NK-92 (cell line): ENCODE data around the gene CACHD1.

ENCODE experiments used
- DNase-seq: peaks from one replicate; lab custom pipeline; 2025; ENCODE audit not compliant: unreplicated experiment; lab: John Stamatoyannopoulos, UW

Gene CACHD1

GRCh38 chr1:64650411-64650810 is 180.5 kb downstream of the CACHD1 start:
- DNase-seq = no peak

GRCh38 chr1:64651841-64652240 is 181.9 kb downstream of the CACHD1 start:
- DNase-seq = no peak

GRCh38 chr1:64653466-64653865 is 183.5 kb downstream of the CACHD1 start:
- DNase-seq = no peak

- DNase-seq = no peak
These were observed 184.8 kb downstream of the CACHD1 start for GRCh38 chr1:64654519-64655341.

GRCh38 chr1:64655861-64656260 is 185.9 kb downstream of the CACHD1 start:
- no peak for DNase-seq

GRCh38 chr1:64659478-64660138 is 189.7 kb downstream of the CACHD1 start:
- no peak for DNase-seq

- DNase-seq = no peak
These were observed 193.7 kb downstream of the CACHD1 start for GRCh38 chr1:64663668-64664067.

- no peak for DNase-seq
These were observed 194.4 kb downstream of the CACHD1 start for GRCh38 chr1:64664299-64664698.

- no peak for DNase-seq
These were observed 199.3 kb downstream of the CACHD1 start for GRCh38 chr1:64669098-64669675.

- DNase-seq = no peak
These were observed 205.9 kb downstream of the CACHD1 start for GRCh38 chr1:64675718-64676345.

- no peak for DNase-seq
These were observed 206.5 kb downstream of the CACHD1 start for GRCh38 chr1:64676386-64676785.

- no peak for DNase-seq
These were observed 207.6 kb downstream of the CACHD1 start for GRCh38 chr1:64677532-64677931.

- no peak for DNase-seq
These were observed 208.4 kb downstream of the CACHD1 start for GRCh38 chr1:64678366-64678765.

GRCh38 chr1:64679177-64679576 is 209.2 kb downstream of the CACHD1 start:
- no peak for DNase-seq

GRCh38 chr1:64680599-64680998 is 210.7 kb downstream of the CACHD1 start:
- no peak for DNase-seq

GRCh38 chr1:64681043-64681442 is 211.1 kb downstream of the CACHD1 start:
- DNase-seq = no peak

- DNase-seq = no peak
These were observed 213.5 kb downstream of the CACHD1 start for GRCh38 chr1:64683419-64683818.

- DNase-seq = no peak
These were observed 215.3 kb downstream of the CACHD1 start for GRCh38 chr1:64685217-64685616.

- DNase-seq = no peak
These were observed 215.9 kb downstream of the CACHD1 start for GRCh38 chr1:64685765-64686341.

GRCh38 chr1:64686828-64687724 is 217.1 kb downstream of the CACHD1 start:
- no peak for DNase-seq
